H9 (cell line): ENCODE data around the gene CNMD. TPM values are rescaled to one million over a fixed set of nuclear protein-coding genes. Genes with fewer than 3 reads are reported as not detected.
A peak's percentile ranks its signal among the peaks of the same experiment; 100 is the strongest.

Experiments
- DNase-seq: peaks from one replicate; pipeline ENCODE4 v3.0.0-alpha.2; 2017
- H2AFZ ChIP-seq: one replicate; pipeline ENCODE4 v1.6.1; 2013; ENCODE audit warnings: mild to moderate bottlenecking, low read length, control low read depth, moderate library complexity
- H2AK5ac ChIP-seq: 2 replicates; pipeline ENCODE4 v1.6.1; 2013; ENCODE audit warnings: low read length, control low read depth, mixed read lengths; ENCODE audit not compliant: insufficient read length
- H2BK120ac ChIP-seq: one replicate; pipeline ENCODE4 v1.6.1; 2013; ENCODE audit warnings: low read depth, mild to moderate bottlenecking, low read length, control low read depth, inconsistent platforms; ENCODE audit not compliant: poor library complexity, severe bottlenecking
- H2BK12ac ChIP-seq: 2 replicates; pipeline ENCODE4 v1.6.1; 2013; ENCODE audit warnings: low read length, control low read depth, mixed read lengths, low read depth; ENCODE audit not compliant: insufficient read length
- H2BK15ac ChIP-seq: 2 replicates; pipeline ENCODE4 v1.6.1; 2013; ENCODE audit warnings: low read depth, low read length, control low read depth
- H2BK20ac ChIP-seq: one replicate; pipeline ENCODE4 v1.6.1; 2013; ENCODE audit warnings: low read depth, mild to moderate bottlenecking, low read length, control low read depth, inconsistent platforms; ENCODE audit not compliant: poor library complexity, severe bottlenecking
- H2BK5ac ChIP-seq: 2 replicates; pipeline ENCODE4 v1.6.1; 2013; ENCODE audit warnings: low read length, control low read depth, mixed read lengths; ENCODE audit not compliant: insufficient read length
- H3K14ac ChIP-seq: 2 replicates; pipeline ENCODE4 v1.6.1; 2013; ENCODE audit warnings: low read length, control low read depth; ENCODE audit not compliant: insufficient read depth
- H3K18ac ChIP-seq: 2 replicates; pipeline ENCODE4 v1.6.1; 2013; ENCODE audit warnings: low read depth, mild to moderate bottlenecking, mixed read lengths, low read length, control low read depth; ENCODE audit not compliant: insufficient read length
- H3K23ac ChIP-seq: 2 replicates; pipeline ENCODE4 v1.6.1; 2013; ENCODE audit warnings: low read length, control low read depth, mixed read lengths, low read depth; ENCODE audit not compliant: insufficient read length
- H3K23me2 ChIP-seq: 2 replicates; pipeline ENCODE4 v1.6.1; 2013; ENCODE audit warnings: low read depth, mild to moderate bottlenecking, mixed read lengths, low read length, control low read depth; ENCODE audit not compliant: insufficient read length, poor library complexity, severe bottlenecking
- H3K27ac ChIP-seq: 2 replicates; pipeline ENCODE4 v1.5.1; 2013; ENCODE audit warnings: low read length, control low read depth, mixed read lengths, low read depth; ENCODE audit not compliant: insufficient read length
- H3K27me3 ChIP-seq: 2 replicates; pipeline ENCODE4 v1.6.1; 2013; ENCODE audit warnings: low read length, control low read depth, inconsistent platforms; ENCODE audit not compliant: insufficient read depth
- H3K4ac ChIP-seq: 2 replicates; pipeline ENCODE4 v1.6.1; 2013; ENCODE audit warnings: low read depth, mild to moderate bottlenecking, control low read depth, inconsistent platforms, low read length, moderate library complexity
- H3K4me1 ChIP-seq: 2 replicates; pipeline ENCODE4 v1.6.1; 2013; ENCODE audit warnings: low read length, control low read depth, inconsistent platforms; ENCODE audit not compliant: insufficient read depth
- H3K4me2 ChIP-seq: 2 replicates; pipeline ENCODE4 v1.6.1; 2013; ENCODE audit warnings: low read length, control low read depth, mixed read lengths; ENCODE audit not compliant: insufficient read length, insufficient read depth
- H3K56ac ChIP-seq: 2 replicates; pipeline ENCODE4 v1.6.1; 2013; ENCODE audit warnings: low read depth, mild to moderate bottlenecking, mixed read lengths, low read length, control low read depth; ENCODE audit not compliant: insufficient read length
- H3K79me1 ChIP-seq: 2 replicates; pipeline ENCODE4 v1.6.1; 2013; ENCODE audit warnings: low read depth, mild to moderate bottlenecking, moderate library complexity, low read length, control low read depth, inconsistent platforms; ENCODE audit not compliant: insufficient read depth, poor library complexity, severe bottlenecking
- H3K79me2 ChIP-seq: 2 replicates; pipeline ENCODE4 v1.6.1; 2013; ENCODE audit warnings: low read length, control low read depth, inconsistent platforms; ENCODE audit not compliant: insufficient read depth
- H3K9ac ChIP-seq: 2 replicates; pipeline ENCODE4 v1.6.1; 2013; ENCODE audit warnings: low read length, control low read depth, mixed read lengths; ENCODE audit not compliant: insufficient read length; ENCODE audit errors: extremely low read depth
- H3K9me3 ChIP-seq: one replicate; pipeline ENCODE4 v1.6.1; 2013; ENCODE audit warnings: low read depth, low read length, inconsistent platforms; ENCODE audit not compliant: control insufficient read depth
- H3T11ph ChIP-seq: one replicate; pipeline ENCODE4 v1.6.1; 2013; ENCODE audit warnings: mild to moderate bottlenecking, low read length, control low read depth, inconsistent platforms
- H4K20me1 ChIP-seq: one replicate; pipeline ENCODE4 v1.6.1; 2013; ENCODE audit not compliant: control insufficient read depth, insufficient read length, insufficient read depth
- H4K5ac ChIP-seq: 2 replicates; pipeline ENCODE4 v1.6.1; 2013; ENCODE audit warnings: low read depth, mild to moderate bottlenecking, mixed read lengths, low read length, control low read depth; ENCODE audit not compliant: insufficient read length
- H4K8ac ChIP-seq: replicated peaks from 2 replicates; pipeline ENCODE4 v1.6.1; 2013; ENCODE audit warnings: low read length, control low read depth, mixed read lengths, low read depth; ENCODE audit not compliant: insufficient read length
- H4K91ac ChIP-seq: 2 replicates; pipeline ENCODE4 v1.6.1; 2013; ENCODE audit warnings: low read depth, mild to moderate bottlenecking, moderate library complexity, mixed read lengths, low read length, control low read depth; ENCODE audit not compliant: insufficient read length
- H3K27ac Mint-ChIP-seq, 3 experiments: 2 replicates in 2 of 3; 3 replicates in 1 of 3; pipeline ENCODE4 v1.8.0; 2020 to 2021; ENCODE audit warnings: mixed read lengths in 3 of 3, mild to moderate bottlenecking in 1 of 3, moderate library complexity in 1 of 3
- H3K27me3 Mint-ChIP-seq: 2 replicates; pipeline ENCODE4 v1.8.0; 2021; ENCODE audit warnings: low read depth, mild to moderate bottlenecking, moderate library complexity, mixed read lengths
- H3K36me3 Mint-ChIP-seq, 3 experiments: 2 replicates in 2 of 3; 3 replicates in 1 of 3; pipeline ENCODE4 v1.8.0; 2020 to 2021; ENCODE audit warnings: low read depth in 3 of 3, mixed read lengths in 3 of 3; ENCODE audit not compliant: insufficient read depth in 1 of 3
- H3K4me1 Mint-ChIP-seq, 2 experiments: 2 replicates each; pipeline ENCODE4 v1.8.0; 2020; ENCODE audit warnings: mixed read lengths in 2 of 2
- H3K4me3 Mint-ChIP-seq, 2 experiments: 2 replicates in 1 of 2; 3 replicates in 1 of 2; pipeline ENCODE4 v1.8.0; 2020 to 2021; ENCODE audit warnings: mild to moderate bottlenecking in 2 of 2, mixed read lengths in 2 of 2, moderate library complexity in 1 of 2
- H3K9me3 Mint-ChIP-seq, 2 experiments: 2 replicates in 1 of 2; 3 replicates in 1 of 2; pipeline ENCODE4 v1.8.0; 2020; ENCODE audit warnings: mild to moderate bottlenecking in 2 of 2, mixed read lengths in 2 of 2, moderate library complexity in 1 of 2
- WGBS: extraction: QIAGEN DNeasy Blood & Tissue Kit; methylation state at CpG from one replicate; pipeline ENCODE4 v1.1.7; 2013; ENCODE audit warnings: missing lambda C conversion rate, low lambda C conversion rate, mixed read lengths; ENCODE audit not compliant: insufficient read length; ENCODE audit errors: extremely low coverage; 5-methylcytosine and 5-hydroxymethylcytosine counted together
- total RNA-seq: library from RNA; stranded (reverse); gene quantifications from 2 replicates; pipeline ENCODE4 v1.2.1, GENCODE V29; 2021
- TF ChIP-seq, protein P1 (sequence below): fragments of 200-600 bp; sonication (generic); conservative IDR thresholded peaks from 3 replicates; pipeline ENCODE4 v1.8.0; 2021; ENCODE audit warnings: antibody characterized with exemption, mild to moderate bottlenecking

Gene CNMD
- total RNA-seq, 1 experiment from 2014 or later: 96.0 TPM

DNA sequence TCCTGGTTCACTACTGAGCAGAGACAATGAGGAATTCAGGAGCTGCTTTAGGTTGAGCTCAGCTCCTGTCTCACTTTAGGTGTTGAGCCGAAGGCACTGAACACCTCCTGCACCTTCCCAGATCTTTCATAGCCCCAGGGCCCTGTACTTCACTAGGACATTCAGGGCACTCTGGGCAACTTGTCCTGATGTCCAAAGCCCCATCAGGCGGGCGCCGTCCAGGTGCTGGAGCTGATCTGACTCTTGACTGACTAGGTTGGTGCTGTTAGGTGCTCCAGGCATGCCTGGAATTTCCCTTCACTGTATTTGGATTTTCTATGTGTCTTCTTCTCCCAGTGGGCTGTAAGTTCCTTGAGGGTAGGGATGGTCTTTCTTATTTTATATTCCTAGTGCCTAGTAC lies 48.4 kb upstream of the CNMD start:
- Histone ChIP-seq H3K23ac (no peak overlapping the region), H3K27ac (no peak overlapping the region), H4K91ac (no peak overlapping the region), H2BK15ac (no peak overlapping the region; the same call in 1 of the 2 replicates), H2AFZ (no peak overlapping the region), H2BK120ac (no peak overlapping the region), H3K4ac (no peak overlapping the region), H3K18ac (no peak overlapping the region), H3K23me2 (no peaks in the 10 kb centered on the region), H3K14ac (0 out of 2 replicates have a peak overlapping the region, but pooled peaks have one; percentile 33), H4K8ac (no peak overlapping the region), H2AK5ac (no peak overlapping the region), H2BK12ac (no peak overlapping the region), H3K9ac (no peak overlapping the region), H3K79me2 (no peaks in the 10 kb centered on the region), H3T11ph (no peak overlapping the region), H3K4me2 (no peak overlapping the region), H2BK20ac (no peak overlapping the region), H4K5ac (no peak overlapping the region), H3K79me1 (no peaks in the 10 kb centered on the region), H3K4me1 (peaks cover 8% of the 10 kb centered on the region), H3K27me3 (no peaks in the 10 kb centered on the region), H4K20me1 (no peaks in the 10 kb centered on the region), H2BK5ac (no peak overlapping the region), H3K9me3 (no peaks in the 10 kb centered on the region), H3K56ac (no peak overlapping the region)
- Mint-ChIP-seq H3K4me3 (no peak overlapping the region), H3K36me3 (no peaks in the 10 kb centered on the region; a peak in 1 of 7 replicates), H3K9me3 (no peaks in the 10 kb centered on the region), H3K4me1 (peaks cover 19 to 20% of the 10 kb centered on the region in 2 experiments), H3K27me3 (no peaks in the 10 kb centered on the region), H3K27ac (peak overlapping the region in 1 of 3 experiments; percentile 61; a peak in 1 of 7 replicates)
- DNase-seq: no peak
- WGBS: no CpG with 5 or more reads among the region's 4 CpGs
- TF ChIP-seq, protein P1, sequence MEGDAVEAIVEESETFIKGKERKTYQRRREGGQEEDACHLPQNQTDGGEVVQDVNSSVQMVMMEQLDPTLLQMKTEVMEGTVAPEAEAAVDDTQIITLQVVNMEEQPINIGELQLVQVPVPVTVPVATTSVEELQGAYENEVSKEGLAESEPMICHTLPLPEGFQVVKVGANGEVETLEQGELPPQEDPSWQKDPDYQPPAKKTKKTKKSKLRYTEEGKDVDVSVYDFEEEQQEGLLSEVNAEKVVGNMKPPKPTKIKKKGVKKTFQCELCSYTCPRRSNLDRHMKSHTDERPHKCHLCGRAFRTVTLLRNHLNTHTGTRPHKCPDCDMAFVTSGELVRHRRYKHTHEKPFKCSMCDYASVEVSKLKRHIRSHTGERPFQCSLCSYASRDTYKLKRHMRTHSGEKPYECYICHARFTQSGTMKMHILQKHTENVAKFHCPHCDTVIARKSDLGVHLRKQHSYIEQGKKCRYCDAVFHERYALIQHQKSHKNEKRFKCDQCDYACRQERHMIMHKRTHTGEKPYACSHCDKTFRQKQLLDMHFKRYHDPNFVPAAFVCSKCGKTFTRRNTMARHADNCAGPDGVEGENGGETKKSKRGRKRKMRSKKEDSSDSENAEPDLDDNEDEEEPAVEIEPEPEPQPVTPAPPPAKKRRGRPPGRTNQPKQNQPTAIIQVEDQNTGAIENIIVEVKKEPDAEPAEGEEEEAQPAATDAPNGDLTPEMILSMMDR: no peak
